PFSK-1 (cell line): Measurements from ENCODE around the gene KRT80.

Source experiments
- FOXP2 ChIP-seq: optimal IDR thresholded peaks from 2 replicates; pipeline ENCODE3; 2011; ENCODE audit warnings: borderline replicate concordance, control low read depth, inconsistent platforms; ENCODE audit not compliant: insufficient read depth; ENCODE audit errors: extremely low read length, extremely low read depth
- POLR2AphosphoS5 ChIP-seq: IDR thresholded peaks from 2 replicates; pipeline ENCODE4 v1.6.1; 2012; ENCODE audit warnings: low read depth, mild to moderate bottlenecking, control low read depth, low read length, moderate library complexity
- REST ChIP-seq, 2 experiments: IDR thresholded peaks; 2 replicates each; pipeline versions ENCODE4 v1.6.1 to v1.8.0; 2011 to 2012; ENCODE audit warnings: low read depth in 2 of 2, low read length in 2 of 2, control low read depth in 1 of 2, inconsistent platforms in 1 of 2, mild to moderate bottlenecking in 1 of 2, moderate library complexity in 1 of 2; ENCODE audit not compliant: insufficient read depth in 1 of 2
- SIN3A ChIP-seq: IDR thresholded peaks from 2 replicates; pipeline ENCODE4 v1.6.1; 2012; ENCODE audit warnings: mild to moderate bottlenecking, low read length, moderate library complexity, borderline replicate concordance; ENCODE audit not compliant: insufficient read depth
- TAF1 ChIP-seq: IDR thresholded peaks from 2 replicates; pipeline ENCODE4 v1.6.1; 2012; ENCODE audit warnings: low read length, control low read depth, borderline replicate concordance; ENCODE audit not compliant: insufficient read depth

DNA sequence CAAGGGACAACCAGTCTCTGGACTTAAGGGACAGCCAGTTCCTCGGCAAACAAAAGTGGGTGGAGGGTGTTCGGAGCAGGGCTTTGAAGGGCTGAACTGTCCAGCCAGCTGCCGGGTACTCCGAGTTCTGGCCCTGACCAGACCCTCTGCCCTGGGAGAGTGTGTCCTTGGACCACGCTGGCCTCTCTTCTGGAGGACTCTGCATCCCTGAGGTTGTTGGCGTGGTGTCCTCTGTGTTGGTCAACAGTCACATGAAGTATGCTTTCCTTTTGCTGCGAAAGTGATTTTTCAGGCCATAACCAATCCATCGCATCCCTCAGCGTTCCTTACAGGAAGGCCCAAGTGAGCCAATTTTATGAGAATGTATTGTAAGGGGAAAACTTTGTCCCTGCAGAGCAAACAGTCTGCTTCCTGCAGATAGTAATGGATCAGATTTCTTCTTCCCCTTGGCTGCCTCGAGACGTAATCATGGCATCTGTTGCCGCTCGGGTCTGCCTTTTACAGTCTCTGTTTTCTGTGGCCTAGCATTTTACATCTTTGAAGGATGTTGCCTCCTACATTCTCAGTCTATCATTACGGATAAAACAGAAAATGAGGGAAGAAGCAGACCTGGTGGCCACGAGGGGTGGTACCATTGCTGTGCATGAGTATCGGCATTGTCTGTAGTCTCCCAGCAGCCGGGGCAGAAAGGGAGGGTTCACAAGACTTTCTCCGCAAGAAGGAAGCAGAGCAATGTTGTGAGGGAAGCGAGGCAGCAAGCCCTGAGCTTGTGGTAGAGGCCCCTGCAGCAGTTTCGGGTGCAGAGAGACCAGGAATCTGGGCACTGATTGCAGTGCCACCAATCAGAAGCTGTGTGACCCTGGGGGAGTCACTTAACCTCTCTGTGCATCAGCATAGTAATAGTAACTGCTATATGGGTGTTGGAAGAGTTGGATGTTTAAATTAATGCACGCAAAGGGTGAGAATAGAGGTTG lies 64.9 kb downstream of the KRT80 start:
- no peak for TF ChIP-seq REST (IDR thresholded peaks at IDR 0.05; ENCODE audit: insufficient read depth in 1 of 2, low read depth in 2 of 2, low read length in 2 of 2)
- no peak for TF ChIP-seq SIN3A
- no peak for TF ChIP-seq POLR2AphosphoS5
- TF ChIP-seq TAF1, result no peak
- no peak for TF ChIP-seq FOXP2
